HG02870 (cell line): Measurements from ENCODE around the gene SELENOT.
A peak's percentile ranks its signal among the peaks of the same experiment; 100 is the strongest.
"Not testable (repeated sequence)": the region's sequence is repeated elsewhere in the genome, so short reads cannot be mapped to it uniquely, and the experiment has no call there.

Experiments used
- ATAC-seq: cut with Tn5 transposase; IDR thresholded peaks from one replicate; pipeline ENCODE4 v1.9.1; 2021; ENCODE audit warnings: mild to moderate bottlenecking, moderate library complexity; ENCODE audit not compliant: unreplicated experiment

The SELENOT gene

DNA sequence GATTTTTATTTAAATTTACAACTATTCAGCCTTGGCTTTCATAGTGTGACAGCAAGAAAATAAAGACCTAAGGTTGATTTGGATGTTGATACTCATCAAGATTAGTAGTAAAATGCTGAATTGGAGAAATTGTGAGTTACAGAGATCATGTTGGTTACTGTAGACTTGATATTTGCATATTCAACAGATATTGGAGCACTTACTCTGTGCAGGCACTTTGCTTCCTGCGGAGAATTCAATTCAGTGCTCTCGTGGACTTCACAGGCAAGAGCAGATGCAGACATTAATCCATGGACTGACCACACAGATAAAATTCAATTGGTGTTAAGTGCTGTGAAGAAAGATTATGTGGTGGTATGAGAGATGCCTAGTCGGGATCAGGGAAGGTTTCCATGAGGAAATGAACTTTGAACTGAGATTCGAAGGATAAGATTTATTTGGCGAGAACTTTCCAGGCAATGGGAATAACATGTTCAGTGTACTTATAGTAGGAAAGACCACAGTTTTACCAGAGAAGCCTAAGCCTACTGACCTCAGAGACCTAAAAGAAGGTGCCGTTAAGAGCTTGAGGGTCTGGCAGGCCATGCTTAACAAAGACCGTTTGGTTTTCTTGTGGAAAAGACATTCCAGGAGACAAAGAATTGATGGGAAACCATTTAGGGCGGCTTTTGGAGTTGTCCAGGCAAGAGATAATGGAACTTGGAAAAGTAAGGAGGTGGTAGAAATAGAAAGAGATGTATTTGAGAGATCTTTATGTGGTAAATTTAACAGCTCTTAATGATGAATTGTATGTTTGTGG, 4.3 kb downstream of the SELENOT start:
- ATAC-seq, result no peak

DNA sequence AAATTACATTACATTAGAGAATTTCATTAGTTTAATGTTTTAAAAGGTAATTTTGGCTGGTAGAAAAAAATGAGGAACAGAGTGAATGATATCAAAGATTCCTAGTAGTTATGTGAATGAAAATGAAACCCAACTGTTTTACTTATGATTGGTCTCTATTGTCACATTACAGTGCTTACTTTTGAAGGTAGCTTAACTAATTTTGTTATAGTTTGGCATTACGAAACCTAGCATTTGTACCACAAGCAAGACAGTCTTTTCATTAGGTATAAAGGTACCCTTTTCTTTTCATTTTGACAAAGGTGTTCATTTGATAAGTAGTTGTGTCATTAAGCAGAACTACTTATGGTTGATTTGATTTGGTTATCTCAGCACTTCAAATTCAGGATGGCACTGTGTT, 6.9 kb downstream of the SELENOT start:
- no peak for ATAC-seq

DNA sequence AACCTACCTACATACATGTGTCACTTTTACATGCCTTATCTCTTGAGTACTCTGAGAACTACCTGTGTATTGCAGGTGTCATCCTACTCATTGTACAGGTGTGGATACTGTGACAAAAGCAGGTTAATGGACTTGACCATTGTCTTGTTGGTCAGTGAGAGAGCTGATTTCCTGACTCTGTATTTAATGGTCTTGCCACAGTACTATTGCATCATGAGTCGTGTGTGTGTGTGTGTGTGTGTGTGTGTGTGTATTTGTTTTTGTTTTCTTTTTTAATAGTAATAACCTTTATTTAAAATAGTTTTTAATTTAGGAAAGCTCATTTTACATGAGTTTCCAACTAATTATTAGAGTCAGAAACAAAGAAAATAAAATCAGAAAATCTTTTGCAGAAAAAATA, 7.7 kb downstream of the SELENOT start:
- no peak for ATAC-seq

DNA sequence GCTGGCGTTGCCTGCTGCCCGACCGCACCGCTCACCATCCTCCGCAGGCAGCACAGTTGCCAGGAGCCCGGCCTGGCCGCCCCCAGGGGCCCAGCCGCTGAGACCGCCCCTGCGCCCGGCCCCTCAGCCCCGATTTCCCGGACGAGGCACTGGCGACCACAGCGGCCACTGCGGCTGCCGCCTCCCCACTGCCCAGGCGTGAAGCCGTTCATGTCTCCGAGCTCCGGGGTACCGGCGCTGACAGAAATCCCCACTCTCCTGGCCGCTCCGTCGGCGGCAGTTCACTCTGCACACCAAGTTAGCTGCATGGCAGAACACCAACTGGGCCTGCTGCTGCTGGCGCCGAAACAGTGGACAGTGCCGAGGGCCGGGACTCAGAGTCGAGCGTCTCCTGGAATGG, 8.5 kb downstream of the SELENOT start:
- no peak for ATAC-seq

DNA sequence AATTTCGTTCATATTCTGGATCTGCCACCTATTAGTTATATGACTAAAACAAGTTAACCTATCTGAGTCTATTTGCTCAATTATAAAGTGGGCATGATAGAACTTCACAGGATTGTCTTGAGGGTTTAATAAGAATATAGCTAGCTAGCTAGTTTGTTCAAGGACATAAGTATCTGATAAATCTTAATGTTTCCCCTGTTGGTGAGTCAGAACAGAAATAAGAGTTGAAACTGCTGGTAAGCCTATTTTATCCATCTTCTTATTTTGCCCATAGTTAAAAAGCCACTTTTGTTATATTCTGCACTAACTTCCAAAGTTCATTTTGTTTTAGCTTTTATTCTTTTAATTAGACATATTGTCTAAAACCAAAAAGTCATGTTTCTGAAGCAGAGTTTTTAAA, 9.4 kb downstream of the SELENOT start:
- ATAC-seq, result peak; percentile 52

DNA sequence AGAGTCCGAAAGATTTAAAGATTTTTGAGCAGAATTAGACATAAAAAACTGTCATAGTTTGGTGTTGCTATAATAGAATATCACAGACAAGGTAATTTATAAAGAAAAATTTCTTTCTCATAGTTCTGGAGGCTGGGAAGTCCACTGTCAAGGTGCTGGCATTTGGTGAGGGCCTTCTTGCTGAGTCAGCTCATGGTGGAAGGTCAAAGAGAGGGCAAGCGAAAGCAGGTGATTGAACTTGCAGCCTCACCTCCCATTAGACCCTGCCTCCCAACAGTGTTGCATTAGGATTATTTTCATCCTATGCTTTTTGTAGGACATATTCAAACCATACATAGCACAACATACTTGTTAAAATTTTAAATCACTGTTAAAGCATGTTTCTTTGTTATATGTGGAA, 9.9 kb downstream of the SELENOT start:
- ATAC-seq, result no peak

DNA sequence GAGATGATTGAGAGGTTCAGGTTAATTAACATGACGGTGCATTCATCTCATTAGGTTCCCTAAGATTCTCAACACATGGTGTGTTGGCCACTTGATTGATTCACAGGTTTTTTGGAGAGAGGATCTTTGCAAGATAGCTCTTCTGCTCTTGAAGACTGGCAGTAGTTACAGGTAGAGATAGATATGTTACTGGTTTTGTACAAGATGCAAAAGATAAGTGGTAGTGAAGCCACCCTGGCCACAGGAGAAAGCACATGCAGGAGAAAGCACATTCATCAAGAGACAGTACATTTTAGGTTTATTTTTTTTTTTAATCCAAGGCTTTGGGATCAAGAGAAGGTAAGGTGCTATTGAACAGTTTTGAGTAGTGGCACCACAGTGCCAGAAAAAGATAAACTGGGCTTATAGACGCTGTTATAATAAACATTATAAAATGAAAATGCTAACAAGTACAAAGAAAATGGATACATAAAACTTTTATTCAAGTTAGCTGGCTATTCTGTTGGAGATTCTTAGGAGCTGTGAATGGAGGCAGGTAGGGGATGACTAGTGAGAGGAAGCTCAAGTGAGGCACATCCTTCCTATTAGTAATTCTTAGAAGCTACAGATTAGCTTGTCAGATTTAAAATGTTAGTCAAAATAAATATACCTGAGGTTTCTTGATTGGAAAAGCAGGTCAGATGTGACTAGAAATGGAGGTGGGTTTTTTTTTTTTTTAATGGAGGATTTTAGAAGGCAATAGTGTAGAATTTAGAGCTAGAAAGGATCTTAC, 10.8 kb downstream of the SELENOT start:
- ATAC-seq, result no peak

DNA sequence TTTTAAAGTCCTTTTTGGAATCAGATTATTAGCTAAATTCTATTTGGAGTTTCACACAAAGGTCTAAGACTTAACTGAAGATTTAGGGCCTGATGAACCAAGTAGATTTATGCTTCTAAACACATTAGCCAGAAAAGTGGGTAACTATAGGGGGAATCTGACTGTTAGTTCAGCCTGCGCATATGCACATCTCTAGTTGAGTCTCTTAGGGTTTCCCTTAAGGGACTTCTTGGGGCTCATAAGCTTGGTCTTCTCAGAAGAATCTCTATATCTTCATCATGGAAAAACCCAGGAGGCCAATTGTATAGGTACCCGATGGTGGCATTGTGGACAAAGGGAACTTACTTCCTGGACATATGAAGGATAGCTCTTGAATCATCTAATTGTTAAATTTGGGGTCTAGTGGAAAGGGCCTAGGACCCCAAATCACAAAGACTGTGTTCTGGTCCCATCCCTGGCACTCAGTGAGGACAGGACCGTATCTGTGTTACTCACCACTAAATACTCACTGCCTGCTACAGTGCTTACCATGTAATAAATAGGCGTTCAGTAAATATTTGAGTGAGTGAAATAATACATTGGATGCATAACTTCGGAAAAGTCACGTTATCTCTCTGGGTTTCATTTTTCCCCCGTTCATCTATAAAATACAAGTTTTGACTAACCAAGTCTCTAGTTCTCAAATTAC, 17.0 kb downstream of the SELENOT start:
- ATAC-seq, result no peak

DNA sequence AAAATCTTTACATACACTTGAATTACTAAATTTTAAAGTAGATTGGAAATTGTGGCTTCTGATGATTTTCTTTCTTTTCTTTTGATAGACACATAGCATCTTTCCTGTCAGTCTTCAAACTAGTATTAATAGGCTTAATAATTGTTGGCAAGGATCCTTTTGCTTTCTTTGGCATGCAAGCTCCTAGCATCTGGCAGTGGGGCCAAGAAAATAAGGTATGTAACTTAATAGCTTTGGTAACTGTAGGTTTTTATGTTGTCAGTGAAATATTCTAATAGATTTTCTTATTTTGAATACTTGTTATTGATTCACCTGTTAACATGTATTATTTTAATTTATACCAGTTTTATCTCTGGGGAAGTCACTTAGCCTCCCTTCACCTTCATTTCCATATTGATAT, 19.8 kb downstream of the SELENOT start:
- not testable (repeated sequence) for ATAC-seq

DNA sequence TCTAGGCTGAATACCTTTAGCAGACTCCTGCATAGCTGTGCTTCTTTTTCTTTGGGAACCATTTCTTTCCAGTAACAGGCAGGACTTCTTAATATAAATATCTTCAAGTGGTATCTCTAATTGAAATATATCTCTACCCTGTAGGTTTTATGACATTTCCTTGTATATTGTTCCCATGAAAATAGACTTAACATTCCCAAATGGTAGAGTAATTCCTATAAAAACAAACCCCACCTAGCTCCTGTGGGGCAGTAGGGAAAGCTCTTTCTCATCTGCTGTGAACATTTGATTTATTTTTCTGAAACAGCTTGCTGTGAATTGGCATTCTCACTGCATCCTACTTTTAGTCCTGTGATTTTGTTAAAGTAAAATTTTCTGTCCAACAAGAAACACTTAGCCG, 20.8 kb downstream of the SELENOT start:
- no peak for ATAC-seq

DNA sequence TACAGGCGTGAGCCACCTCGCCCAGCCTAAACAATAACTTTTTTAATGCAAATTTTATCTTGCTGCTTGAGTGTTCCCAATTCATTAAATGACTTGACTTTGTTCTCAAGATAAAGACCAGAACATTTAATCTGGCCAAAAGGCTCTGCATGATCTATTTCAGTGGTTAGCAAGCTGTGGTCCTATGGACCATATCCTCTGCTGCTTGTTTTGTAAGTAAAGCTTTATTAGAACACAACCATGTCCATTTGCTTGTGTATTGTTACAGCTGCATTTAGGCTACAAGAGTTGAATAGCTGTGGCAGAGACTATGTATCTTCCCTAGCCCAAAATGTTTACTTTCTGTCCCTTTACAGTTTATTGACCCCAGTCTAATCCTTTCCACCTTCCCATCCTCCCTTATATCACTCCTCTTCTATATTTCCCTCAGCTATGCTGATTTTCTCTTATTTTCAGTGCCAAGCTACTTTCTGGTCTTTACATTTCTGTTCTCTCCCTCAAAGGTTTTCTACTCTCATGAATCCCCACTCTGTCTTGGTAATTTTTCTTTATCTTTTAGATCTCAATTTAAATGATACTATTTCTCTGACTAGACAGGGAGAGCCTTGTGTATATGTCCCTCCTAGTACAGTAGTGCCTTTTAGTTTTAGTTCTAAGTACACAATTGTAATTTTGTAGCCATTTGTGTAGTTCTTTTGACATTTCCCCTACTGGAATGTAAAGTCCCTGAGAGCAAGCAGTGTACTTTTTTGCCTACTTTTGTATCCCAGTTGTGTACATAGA, 23.2 kb downstream of the SELENOT start:
- ATAC-seq, result no peak

DNA sequence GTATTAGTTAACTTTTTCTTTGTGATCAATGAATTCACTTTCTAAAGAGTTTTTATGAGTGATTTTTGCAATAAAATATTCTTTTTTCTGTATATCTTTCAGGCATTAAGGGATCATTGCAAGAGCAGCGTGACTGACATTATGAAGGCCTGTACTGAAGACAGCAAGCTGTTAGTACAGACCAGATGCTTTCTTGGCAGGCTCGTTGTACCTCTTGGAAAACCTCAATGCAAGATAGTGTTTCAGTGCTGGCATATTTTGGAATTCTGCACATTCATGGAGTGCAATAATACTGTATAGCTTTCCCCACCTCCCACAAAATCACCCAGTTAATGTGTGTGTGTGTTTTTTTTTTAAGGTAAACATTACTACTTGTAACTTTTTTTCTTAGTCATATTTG, 24.4 kb downstream of the SELENOT start:
- ATAC-seq, result no peak

DNA sequence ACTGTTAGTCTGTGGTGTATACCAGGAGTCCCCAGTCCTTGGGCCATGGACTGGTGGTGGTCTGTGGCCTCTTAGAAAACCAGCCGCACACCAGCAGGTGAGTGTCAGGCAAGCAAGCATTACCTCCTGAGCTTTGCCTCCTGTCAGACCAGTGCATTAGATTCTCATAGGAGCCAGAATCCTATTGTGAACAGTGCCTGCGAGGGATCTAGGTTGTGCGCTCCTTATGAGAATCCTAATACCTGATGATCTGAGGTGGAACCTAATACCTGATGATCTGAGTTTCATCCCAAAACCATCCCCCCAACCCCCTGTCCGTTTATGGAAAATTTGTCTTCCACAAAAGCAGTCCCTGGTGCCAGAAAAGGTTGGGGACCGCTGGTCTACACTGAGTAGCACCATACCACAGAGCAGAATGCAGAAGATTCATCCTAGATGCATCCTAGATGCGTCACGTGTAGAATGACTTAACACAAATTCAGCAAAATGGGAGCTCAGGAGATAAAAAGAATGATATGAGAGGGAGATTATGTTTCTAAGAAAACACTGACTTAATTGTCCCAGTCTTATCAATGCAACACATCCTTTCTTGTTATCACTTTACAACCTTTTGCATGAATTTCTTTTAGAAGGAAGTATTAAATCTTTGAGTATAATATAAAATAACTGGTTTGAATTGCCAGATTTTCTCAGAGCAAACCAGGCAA, 28.5 kb downstream of the SELENOT start:
- no peak for ATAC-seq

DNA sequence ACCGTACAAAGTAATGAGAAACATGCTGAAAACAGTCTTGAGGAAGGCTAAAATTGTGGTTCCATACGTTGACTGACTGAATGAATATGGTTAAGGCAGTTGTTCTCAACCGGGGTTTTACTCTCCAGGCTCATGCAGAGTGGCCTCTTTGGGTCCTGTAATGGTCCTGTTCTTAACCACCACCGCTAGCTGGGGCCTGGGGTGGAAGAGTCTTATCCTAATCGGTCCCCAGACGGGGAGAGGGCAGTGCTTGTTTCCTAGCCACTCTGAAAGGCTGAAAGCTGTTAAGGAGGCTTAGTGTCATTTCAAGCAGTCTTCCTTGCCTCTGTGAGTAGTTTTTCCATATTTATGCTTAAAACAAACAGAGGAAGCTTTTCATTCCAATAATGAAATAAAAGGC, 32.0 kb downstream of the SELENOT start:
- no peak for ATAC-seq

DNA sequence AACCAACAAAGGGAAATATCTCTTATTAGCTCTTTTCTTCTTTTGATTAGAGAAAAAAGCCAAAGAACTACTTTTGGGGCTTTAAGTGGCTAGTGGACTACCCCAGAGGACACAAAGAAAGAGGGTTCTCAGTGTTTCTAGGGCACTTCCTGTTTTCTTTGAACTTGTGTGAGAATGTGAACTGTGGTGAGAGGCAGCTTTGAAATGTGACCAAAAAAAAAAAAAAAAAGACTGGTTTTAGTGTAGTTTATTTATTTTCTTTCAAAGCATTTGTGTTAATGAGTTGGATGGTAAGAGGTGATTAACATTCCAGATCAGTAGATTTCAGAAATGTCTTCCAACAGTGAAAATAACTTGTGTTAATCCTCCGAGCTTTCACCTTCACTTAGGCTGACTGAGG, 32.4 kb downstream of the SELENOT start:
- ATAC-seq, result peak; percentile 74

DNA sequence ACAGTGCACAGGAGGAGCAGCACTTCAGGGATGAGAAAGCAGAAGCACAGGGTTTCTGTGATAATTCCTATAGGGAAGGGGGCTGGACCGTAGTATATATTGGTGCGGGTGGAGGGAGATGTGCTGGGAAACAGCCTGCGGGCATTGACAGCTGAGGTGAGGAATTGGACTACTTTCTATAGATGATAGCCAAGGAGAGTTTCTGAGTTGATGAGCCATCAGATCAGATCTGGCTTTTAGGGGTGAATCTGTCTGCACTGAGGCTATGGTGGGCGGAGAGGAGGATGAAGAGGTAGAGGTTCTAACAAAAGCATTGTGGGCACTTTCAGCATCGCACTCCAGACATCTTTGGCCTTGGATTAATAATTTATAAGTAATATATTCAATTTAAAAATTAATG, 33.1 kb downstream of the SELENOT start:
- ATAC-seq, result no peak

DNA sequence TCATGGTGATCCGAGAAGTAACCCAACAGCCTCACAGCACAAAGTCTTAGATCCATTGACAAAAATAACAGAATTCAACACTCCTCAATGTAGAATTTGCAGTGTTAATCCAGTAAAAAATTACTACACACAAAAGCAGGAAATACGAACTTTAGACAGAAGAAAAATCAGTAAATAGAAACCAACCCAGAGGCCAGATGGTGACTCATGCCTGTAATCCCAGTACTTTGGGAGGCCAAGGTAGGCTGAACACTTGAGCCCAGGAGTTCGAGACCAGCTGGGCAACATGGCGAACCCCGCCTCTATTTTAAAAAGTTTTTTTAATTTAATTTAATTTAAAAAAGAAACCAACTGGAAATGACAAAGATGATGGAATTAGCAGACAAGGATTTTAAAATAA, 36.1 kb downstream of the SELENOT start:
- ATAC-seq, result no peak

DNA sequence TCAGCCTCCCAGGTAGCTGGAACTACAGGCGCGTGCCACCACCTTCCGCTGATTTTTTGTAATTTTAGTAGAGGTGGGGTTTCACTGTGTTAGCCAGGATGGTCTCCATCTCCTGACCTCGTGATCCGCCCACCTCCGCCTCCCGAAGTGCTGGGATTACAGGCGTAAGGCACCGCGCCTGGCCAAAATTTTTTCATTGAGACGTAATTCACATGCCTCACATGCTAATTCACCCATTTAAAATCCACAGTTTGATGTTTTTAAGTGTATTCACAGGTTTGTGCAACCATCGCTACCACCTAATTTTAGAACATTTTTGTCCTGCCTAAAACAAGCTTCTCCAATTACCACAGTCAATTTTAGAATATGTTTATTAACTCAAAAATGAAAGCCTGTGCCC, 37.1 kb downstream of the SELENOT start:
- no peak for ATAC-seq

DNA sequence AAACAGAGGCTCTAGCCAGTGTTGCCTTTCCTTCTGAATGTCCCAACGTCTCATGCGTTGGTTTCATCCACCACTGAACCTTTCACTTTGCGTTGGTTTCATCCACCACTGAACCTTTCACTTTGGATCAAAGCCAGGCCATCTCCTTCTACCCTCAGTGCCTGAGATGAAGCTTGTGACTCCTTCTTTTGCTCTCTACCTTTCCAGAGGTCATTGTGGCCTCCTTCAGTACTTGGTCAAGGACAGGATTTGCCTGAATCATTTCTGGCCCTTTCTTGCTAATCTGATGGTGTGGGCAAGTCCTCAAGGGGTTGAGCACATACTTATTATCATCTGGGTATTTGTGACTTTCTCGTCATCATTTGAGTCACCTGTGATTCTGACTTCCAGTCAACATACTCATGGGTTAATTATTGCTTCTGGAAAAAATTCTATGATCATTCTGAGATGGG, 50.0 kb downstream of the SELENOT start:
- ATAC-seq, result peak; percentile 69

DNA sequence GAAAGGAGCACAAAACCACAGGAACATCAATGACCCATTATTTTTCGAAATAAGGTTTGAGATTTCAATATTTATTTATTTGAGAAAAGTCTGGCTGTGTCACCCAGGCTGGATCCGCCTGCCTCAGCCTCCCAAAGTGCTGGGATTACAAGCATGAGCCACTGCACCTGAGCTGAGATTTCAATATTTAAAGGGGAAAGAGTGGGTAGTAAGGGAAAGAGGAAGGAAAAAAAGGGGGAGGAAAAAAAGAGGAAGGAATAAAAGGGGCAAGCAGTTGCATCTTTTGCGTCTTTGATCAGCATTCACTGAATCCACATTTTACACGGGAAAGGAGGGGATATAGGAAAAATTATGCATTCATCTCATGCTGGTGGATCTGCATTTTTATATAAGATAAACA, 53.2 kb downstream of the SELENOT start:
- no peak for ATAC-seq
